Thyroid gland (tissue), 4 donors: ENCODE measurements around the gene DAPL1.

Source experiments
- POLR2A ChIP-seq, 2 donors: fragments of 450-650 bp; IDR thresholded peaks; one replicate each; pipeline ENCODE4 v1.6.1; 2017; ENCODE audit warnings: antibody characterized with exemption in 2 of 2, mild to moderate bottlenecking in 2 of 2, moderate library complexity in 1 of 2
- TF ChIP-seq, protein P1 (sequence below), 6 experiments: fragments of 200-600 bp in 3 of 6; fragments of 450-650 bp in 3 of 6; sonication (generic) in 3 of 6; IDR thresholded peaks; one replicate each; pipeline ENCODE4 v1.5.1; 2016 to 2019; ENCODE audit warnings: antibody characterized with exemption in 6 of 6, mild to moderate bottlenecking in 2 of 6, inconsistent platforms in 1 of 6, moderate library complexity in 1 of 6

DNA sequence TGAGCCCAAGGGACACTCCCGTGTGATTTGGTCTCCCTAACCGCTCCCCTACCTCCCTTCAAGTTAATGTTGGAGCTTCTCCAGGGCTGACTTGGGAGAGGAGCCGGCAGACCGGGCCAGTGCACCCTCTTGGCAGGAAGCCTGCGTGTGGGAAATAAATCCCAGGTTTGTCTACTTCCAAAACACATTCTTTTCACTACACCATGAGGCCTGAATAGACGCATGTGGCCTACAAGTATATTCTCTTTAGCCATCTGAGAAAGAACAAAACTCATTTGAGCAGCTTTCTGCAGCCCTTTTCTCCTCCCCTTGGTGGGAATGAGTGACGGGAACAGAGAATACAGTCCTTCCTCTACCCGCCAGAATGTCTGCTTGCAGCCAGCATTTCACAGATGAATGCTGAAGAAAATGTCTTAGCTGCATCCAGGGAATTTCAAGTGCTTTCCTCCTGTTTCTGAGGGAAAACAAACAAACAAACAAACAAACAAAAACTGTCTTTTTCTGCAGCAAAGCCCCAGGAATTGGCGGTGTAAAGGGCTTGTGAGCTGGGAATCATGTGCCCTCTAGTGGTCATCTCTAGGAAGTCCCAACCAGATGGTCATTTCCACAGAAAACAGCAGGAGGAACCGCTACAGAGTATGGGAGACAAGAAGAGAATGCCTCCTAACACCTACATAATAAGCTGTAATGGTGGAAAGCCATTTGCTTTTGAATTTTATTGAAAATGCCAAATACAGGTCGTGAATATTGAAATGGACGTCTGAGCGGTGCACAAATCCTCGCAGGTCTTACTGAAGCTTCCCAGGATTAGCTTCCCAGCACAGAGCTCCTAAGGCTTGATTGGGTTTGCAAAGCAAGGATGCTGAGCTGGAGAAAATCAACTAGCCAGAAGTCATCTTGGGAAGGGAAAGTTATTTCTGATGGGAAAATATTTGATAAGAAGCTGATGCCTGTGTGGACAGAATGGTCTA is 41.2 kb upstream of the DAPL1 start:
- TF ChIP-seq, protein P1, sequence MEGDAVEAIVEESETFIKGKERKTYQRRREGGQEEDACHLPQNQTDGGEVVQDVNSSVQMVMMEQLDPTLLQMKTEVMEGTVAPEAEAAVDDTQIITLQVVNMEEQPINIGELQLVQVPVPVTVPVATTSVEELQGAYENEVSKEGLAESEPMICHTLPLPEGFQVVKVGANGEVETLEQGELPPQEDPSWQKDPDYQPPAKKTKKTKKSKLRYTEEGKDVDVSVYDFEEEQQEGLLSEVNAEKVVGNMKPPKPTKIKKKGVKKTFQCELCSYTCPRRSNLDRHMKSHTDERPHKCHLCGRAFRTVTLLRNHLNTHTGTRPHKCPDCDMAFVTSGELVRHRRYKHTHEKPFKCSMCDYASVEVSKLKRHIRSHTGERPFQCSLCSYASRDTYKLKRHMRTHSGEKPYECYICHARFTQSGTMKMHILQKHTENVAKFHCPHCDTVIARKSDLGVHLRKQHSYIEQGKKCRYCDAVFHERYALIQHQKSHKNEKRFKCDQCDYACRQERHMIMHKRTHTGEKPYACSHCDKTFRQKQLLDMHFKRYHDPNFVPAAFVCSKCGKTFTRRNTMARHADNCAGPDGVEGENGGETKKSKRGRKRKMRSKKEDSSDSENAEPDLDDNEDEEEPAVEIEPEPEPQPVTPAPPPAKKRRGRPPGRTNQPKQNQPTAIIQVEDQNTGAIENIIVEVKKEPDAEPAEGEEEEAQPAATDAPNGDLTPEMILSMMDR (IDR thresholded peaks at IDR 0.05) = peak; percentile 74 to 92 (median 86)
- TF ChIP-seq POLR2A (IDR thresholded peaks at IDR 0.05) = no peak
